Activated CD4-positive, alpha-beta T cell treated with anti-CD3 and anti-CD28 coated beads, Interleukin-2, Interleukin-6, amounts not matched to agents 100 ng/mL and 50 ng/mL, durations not matched to agents 16 hours and 8 hours (primary cell): ENCODE data around the gene AGMO.

Experiments used
- DNase-seq: peaks from one replicate; pipeline ENCODE4 v3.0.0-alpha.2; 2020

Gene AGMO

DNA sequence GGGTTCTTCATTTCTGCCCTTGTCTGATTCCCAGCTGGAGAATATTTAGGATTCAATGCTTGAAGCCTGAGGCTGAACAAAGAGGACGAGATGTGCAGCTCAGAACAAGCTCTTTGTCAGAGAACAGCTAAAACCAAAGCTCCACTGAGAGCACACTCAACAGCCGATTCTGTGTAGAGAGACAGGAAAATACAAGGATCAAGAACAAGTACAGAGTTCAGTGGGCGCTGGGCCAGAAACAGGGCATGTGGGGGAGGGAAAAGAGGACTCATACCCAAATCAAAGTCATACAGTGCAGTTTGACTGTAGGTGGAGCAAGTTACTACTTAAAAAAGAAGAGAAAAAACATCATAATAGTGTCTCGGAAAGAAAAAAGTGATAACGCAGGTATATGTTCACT, at the start of gene AGMO:
AGMO (minus strand) TSS at position 181 of the 400 bp plus-strand sequence.
- DNase-seq, result no peak

DNA sequence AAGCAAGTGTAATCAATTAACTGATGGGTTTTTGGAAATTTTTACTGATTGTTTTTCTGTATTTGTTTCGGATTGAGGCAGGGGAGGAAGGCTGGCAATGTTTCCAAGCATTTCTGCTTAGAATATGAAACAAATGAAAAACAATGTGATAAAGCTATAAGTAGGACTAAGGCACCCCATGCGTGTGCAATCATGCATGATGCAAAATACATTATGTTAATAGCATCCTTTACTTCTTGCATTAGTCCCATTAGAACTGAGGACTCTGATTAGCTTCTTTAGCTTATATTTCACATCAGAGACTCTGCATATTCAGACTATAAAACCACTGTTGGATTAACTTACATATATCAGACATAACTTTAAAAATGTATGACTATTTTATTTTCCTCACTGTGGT, 48.7 kb upstream of the AGMO start:
- DNase-seq, result no peak

DNA sequence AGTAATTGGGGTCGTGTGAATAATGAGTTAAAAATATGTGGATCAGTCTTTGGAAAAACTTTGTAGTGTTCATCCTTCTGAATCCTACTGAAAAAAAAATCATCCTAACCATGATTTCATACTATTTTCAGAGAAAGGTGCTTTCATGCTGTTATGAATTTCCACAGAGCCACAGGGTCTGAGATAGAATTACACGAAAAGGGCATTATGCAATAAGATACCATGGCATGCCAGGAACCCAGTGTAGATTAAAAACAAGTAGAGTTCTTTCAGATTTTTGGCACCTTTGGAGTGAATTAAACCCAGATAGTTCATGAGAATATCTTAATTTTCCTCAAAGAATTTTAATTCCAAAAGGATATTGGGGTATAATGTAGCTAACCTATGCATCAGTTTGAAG, 47.5 kb upstream of the AGMO start:
- no peak for DNase-seq

DNA sequence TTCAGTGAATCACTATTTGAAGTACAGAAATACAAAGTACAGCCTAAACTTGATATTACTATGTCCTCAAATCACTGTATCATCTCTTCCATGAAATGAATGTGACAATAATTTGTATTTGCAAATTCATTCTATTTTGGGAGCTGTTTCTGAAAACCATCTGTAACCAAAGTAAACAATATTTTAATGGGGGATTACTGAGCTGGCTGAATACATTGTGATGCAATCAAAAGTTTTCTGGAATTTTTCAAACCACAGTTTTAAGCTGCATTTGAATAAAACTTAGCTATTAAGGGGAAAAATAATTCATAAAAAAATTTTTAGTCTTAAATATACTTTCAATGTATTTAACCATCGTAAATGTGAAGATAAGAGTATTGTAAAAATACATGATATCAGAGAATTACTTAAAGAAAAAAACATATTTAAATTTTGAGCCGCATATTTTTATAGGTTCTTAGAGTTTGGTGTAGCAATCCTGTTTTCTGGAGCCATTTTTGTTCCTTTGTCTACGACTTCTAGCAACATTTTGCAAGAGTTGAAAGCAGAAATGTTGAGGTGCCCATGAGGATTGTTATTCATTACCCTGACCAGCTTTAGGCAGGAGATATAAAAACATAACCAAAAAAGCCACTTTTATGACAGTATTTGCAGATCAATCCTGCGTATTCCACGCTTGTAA, 45.9 kb upstream of the AGMO start:
- no peak for DNase-seq

DNA sequence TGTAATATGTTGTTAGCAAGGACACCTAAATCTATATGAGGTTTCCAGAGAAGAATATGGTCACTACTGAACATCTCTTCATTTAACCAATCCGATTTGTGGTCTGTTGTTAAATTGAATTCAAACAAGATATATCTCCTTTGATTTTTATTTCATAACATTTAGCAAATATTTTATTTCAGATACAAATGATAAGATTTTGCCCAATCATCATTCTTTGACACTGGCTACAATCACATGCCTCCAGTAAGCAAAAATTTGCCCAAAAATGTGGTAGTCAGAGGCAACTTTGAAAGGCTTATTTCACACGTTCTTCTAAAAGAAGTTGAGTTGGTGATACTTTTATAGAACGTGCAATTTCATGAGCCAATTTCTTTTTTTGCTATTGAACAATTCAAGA, 44.7 kb upstream of the AGMO start:
- no peak for DNase-seq

DNA sequence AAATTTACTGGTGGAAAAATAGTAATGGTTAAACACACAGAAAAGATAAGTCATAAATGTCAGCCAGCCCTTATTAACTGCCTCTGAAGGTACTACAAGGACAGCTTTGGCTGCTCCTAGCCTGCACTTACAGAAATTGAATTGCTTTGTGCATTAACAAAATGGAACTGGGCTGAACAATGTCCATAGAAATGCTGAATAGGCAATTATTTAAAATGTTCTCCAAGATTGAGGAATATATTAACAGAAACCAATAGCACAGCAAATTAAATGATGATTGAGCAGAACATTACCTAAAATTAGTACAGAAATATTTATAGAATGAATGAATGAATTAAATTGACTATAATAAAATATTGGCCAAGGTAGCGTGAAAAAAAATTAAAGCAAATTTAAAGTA, 42.4 kb upstream of the AGMO start:
- no peak for DNase-seq

DNA sequence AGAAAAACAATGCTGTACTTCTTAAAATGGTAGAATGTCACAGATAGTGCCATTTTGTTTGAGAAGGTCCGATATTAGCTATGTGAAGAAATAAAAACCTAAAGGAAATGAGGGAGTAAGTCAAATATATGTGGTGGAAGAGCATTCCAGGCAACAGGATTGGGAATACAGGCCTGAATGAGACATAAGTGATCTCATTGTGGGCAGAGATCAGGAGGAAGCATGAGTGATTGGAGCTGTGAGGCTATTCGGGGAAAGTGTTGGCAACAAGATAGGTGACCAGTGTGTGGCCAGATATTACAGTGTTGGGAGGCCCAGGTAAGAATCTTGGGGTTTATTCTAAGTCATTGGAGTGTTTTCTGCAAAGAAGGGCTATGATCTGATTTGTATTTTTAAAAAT, 41.3 kb upstream of the AGMO start:
- DNase-seq, result no peak

DNA sequence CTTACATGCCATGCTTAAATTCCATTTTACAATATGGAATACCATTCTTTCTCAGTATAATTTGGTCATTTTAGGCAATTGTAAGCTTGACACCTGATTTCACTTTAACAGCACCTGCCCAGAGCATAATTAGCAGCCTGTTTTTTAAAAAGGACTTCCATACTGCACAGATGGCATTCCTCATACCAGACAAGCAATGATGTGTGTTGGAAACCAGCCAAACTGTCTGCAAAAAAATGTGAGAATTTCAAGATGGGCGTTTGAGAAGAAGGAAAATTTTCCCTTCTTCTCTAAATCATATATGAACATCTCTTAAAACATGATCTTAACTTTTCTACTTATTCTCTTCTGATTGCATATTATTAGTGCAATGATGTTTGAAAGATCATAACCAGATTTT, 40.4 kb upstream of the AGMO start:
- DNase-seq, result no peak

DNA sequence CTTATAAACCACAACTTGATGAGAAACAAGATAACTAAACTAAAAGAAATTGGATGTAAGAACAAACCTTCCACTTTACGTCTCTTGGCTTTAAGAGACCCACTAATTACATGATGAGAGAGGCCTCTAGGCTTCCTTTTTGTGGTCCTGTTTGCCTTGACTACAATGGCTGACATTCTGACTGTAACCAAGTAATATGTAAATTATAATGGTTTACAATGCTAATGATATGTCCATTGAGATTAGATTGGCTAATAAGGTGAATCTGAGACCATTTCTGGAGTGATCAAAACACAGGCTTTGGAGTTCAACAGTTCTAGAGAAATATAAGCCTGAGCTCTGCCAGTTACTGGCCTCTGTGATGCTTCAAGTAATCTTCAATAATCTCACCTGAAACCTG, 39.4 kb upstream of the AGMO start:
- no peak for DNase-seq

DNA sequence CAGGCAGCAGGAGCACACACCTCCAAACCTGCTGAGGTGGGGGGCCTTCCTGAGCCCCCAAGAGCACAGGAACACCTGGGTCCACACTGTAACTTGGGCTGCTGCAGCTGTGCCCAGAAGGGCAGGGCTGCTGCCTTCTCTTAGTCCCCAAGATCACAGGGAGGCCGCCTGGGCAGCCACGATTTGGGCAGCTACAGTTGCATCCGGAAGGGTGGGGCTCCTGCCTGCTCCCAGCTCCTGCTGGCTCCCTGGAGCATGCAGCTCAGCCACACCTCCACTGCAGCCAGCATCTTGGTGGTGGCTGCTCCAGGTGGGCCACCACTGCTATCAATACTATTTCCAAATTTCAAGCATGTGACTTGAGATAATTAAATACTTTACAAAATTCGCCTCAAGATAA, 38.5 kb upstream of the AGMO start:
- DNase-seq, result no peak

DNA sequence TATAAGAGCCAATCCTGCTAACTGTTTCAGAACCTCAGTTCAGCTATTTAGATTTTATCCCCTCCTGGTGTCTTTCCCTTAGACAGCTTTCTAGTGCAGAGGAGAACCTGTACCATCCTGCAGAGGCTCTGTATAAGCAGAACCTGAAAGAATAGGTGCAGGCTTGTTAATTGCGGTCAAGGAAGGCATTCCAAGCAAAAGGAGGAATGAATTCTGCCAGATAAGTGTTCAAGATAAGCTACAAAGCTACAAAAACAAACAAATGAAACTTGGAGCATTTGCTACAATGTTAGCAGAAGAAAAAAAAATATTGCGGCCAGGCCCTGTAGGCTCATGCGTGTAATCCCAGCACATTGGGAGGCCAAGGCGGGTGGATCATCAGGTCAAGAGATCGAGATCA, 32.6 kb upstream of the AGMO start:
- no peak for DNase-seq

DNA sequence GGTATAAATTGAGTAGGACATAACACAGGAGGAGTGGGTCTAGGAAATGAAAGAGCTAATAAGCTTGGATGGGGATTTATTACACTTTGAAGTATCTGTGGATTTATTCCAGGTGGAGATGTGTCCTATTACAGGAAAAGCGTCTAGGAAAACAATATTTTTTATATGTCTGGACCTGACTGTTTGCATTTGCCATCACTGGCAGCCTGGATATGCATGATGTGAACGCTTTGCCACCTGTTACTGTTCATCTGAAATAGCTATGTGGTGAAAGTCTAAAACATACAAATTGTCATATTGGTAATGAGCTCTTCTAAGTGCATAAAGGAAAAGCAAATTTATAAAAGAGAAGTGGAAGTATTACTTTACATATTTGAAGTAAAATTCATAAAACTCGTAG, 31.6 kb upstream of the AGMO start:
- DNase-seq, result no peak

DNA sequence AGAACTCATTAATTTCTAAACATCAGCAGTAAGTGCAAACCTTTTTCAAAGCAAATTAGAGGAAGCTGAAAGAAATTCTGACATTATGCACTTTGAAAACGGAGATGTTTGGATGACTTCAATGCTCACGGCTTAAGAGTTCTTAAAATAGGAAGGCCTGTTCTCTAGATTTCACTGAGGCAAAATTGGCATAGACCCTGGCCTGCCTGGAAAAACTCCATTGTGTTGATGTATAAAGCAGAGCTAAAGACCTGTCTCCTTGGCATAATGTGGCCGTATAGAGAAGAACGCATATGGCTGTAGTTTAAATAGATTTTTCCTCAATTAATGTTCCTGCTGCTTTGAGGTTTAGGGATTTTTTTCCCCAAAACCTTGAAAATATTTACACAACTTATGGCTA, 24.5 kb upstream of the AGMO start:
- no peak for DNase-seq

DNA sequence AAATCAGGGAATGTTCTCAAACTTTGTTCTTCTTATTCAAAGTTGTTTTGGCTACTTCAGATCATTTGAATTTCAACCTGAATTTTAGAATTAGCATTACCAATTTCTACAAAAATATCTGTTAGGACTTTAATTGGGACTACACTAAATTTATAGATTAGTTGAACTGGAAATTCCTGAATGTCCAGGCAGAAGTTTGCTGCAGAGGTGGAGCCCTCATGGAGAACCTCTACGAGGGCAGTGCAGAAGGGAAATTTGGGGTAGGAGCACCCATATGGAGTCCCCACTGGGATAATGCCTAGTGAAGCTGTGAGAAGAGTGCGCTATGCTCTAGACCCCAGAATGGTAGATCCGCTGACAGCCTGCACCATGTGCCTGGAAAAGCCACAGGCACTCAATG, 22.8 kb upstream of the AGMO start:
- no peak for DNase-seq

DNA sequence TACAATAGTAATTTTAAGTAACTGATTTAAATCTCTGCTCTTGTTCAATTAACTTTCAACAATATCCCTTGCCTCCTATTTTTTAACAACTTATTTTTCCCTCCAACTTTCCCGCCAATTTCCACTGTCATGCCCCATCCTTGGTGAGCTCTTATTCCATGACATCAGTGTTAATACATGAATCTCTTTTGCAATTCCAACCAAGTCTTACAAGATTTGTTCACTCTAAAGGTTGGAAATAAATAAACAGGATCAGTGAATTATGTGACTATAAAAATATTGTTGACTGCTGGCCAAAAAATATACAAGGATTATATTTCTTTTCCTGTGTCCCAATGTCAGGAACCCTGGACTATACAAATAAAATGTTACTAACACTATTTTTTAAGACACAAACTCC, 21.0 kb upstream of the AGMO start:
- no peak for DNase-seq

DNA sequence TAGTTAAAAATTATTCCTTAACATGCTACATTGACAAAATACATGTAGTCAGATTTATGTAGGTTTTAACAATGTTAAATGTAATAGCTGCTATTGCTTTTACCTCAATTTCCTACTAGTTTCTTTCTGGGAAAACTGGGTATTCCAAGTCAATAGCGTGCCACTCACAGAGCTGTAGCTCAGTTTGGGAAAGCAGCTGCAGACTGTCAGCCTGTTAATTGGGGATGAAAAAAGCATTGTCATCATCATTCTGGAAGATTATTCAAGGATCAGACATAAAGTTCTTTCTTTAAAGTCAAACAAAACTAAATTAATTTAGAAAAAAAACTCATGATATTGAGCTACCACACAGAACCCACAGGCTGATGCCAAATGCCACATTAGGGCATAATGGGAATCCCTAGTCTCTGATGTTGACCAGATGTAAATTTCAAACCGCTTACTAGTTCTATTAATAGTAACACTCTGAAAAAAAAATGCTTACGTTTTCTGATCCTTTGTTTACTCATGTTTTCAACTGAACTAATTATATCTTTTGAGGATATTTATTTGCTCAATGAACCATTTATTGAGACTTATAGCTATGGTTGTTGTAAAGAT, 19.6 kb upstream of the AGMO start:
- no peak for DNase-seq

DNA sequence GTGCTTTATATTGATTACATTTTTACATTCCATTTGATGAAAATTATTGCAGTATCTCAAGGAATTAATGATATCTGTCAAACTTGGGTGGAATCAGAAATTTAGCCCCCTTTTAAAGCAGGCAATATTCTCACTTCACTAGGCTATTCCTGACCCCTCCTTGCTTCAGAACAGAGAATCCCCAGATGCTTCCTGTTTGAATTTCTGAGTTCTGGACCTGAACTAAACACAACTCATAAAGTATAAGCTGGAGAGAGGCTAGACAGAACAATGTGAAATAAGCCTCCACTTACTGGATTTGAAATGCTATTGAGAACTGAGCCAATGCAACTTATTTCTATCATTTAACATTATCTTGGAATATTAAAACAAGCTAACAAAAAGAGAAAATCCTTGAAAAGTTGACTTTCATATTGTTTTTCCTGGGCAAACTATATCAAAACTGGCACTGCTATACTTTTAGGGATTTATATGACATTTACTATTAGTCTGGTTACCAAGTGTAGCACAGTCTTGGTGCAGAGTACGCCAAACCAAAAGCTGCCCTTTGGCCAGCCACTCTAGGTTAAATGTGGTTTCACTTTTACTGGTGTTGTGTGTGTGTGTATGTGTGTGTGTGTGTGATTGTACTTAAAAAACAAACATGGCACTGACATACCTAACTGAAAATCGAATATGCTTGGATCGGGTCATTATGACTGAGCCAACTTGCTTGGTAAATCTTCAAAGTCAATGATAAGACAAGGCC, 19.0 kb upstream of the AGMO start:
- no peak for DNase-seq

DNA sequence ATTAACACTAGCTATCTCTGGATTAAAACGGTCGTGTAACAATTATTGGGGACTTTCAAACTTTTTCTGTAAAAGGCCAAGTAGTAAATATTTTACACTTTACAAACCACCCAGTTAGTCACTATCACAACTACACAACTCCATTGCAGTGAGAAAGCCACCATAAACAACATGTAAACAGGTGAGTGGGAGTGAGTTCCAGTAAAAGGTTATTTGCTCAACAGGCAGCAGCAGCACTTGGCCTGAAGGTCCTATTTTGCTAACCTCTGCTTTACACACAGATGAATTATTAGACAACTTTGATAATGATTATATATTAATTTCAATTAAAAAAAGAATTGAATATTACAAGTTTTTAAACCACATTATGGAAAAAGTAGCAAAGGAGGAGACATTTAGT, 15.8 kb upstream of the AGMO start:
- no peak for DNase-seq

DNA sequence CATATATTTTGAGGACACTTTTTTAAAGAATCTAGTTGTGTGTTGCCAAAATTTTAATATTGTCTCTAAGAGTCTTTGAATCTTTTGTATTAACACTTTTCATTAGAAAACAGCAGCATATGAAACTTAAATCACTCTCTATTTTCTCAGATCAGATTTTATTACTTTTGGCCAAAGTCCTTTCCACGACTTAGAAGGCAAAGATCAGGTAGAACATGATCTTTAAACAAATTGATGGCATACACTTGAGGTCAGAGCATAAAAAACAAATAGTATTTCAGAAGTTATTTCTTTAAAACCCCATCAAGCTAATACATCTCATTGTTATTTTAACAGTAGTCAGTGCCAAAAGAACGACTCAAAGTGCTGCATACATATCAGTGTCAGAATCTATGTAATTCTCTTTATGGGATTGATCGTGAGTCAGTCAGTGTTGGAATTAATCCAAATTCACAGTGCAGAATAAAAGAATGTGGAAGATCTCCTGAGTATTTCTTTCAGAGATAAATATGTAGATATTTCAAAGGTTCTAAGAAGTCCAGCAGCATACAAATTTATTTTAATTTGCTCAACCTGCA, 9.6 kb upstream of the AGMO start:
- no peak for DNase-seq

DNA sequence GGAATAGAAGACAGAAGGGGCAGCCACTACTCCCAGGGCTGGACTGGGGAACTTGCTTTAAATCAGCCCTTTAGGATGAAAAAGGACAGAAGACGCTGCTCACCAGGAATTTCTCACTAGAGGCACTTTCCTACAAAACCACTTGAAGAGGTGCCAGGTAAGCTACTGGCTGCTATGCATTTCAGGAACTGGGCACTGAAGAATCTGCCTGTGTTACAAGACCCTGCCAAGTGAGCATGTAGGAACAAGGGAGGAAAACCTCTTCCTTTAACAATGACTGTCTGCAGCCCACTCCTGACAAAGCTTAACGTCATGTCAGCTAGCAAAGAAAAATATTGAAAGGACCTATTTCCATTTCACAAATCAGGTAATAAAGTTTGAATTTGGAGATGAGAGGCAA, 5.8 kb upstream of the AGMO start:
- no peak for DNase-seq

DNA sequence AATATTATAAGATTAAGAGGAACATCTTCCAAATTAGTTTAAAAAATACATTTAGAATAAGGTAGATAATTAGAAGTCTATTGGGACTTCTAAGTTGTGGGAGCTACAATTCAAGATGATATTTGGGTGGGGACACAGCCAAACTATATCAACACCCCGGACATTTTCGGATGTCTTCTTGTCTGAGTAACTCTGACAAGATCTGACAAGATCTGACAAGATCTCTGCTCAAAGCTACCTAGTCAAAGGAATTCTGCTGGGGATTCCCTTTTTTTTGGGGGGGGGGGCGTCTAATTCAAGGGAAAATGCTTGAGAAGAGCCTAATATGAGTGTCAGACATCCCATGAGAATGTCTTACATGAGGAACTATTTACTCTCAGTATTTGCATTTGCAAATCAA, 5.2 kb upstream of the AGMO start:
- DNase-seq, result no peak

DNA sequence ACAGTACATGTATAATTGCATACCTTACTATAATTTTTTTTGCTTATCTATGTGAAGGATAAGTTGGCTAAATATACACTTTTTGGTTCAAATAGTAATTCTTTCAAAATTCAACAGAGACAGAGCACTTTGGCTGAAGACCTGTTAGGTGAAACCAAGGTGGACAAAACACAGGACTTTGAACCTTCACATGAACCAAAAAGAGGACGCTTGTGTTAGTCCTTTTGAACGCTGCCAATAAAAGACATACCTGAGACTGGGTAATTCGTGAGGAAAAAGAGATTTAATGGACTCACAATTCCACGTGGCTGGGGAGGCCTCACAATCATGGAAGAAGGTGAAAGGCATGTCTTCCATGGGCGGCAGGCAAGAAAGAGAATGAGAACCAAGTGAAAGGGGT, 4.7 kb upstream of the AGMO start:
- DNase-seq, result no peak

DNA sequence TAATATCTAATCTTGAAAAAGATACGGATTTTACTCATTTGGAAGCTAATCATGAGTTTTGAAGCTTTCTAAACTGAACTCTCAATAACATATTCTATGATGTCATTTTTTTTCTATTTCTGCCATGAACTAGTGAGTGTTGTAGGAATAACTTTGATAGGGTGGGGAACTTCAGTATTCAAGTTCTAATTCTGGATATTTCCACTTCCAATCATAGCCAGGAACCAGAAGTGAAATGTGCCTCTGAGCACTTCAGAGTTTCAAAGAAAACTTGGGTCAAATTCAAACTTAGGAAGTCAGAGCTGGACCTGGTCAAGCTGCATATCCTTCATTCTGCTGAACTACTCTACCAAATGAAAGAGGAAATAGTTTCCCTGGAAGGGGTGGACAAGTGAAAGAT, 847 bp downstream of the AGMO start:
- no peak for DNase-seq

DNA sequence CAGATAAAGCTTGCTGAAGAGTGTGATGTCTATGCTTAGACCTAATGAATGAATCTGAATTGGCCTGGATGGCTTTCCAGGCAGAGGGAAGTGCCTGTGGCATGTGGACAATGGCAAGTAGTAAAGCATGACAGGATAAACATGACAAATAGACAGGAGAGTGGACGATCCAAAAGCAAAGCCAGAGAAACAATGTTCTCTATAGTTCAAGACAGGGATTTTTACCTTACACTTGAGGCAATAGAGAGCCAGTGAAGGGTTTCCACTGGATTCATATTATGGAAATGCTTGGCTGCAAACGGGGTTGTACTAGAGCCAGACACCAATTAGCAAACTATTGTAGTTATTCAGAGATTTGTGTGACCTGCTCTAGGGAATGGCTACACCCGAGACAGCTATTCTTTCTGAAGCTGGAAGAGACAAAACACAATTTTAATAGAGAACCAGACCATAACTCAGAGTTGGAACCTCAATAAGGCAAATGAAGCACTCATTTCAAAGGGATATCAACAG, 2.3 kb downstream of the AGMO start:
- DNase-seq, result no peak
